ENCODE data around the gene PUS1.
"Not testable (repeated sequence)": the region's sequence is repeated elsewhere in the genome, so short reads cannot be mapped to it uniquely, and the experiment has no call there.

PUS1 gene

GRCh38 chr12:131965073-131965472, 36.0 kb downstream of the PUS1 start:
- DNase-seq = no peak

- no peak for DNase-seq
Observed at GRCh38 chr12:131971226-131971625, 42.1 kb downstream of the PUS1 start.

DNA sequence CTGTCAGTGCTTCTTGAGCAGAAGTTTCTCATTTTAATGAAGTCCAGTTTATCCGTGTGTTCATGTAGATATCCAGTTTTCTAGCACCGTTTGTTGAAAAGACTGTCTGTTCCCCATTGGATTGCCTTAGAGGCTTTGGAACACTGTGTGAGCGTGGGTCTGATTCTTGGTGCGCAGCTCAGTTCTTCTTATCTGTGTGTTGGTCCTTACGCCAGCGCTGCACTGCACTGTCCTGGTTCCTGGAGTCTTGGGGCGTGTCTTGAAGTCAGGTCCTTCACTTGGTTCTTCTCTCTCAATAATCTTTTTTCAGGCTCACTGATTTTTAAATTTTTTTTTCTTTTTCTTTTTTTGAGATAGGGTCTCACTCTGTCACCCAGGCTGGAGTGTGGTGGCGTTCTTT, 46.2 kb downstream of the PUS1 start:
- no peak for DNase-seq

DNA sequence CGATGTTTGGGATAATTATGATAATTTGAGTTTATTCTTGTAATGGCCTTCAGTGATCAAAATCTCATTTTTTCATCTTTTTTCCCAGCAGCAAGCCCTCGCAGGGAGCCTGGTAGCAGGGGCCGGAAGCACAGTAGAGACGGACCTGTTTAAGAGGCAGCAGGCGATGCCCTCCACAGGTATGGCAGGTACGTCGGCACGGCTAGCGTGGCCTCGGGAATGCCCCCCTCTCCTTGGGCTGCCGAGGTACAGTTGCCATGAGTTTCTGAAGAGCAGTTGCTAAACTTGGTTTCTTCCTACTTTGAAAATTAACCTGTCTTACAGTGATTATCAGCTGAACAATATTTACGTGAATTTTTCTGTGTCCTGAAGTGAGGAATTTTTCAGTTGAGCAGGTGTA, 50.5 kb downstream of the PUS1 start:
- no peak for DNase-seq

DNA sequence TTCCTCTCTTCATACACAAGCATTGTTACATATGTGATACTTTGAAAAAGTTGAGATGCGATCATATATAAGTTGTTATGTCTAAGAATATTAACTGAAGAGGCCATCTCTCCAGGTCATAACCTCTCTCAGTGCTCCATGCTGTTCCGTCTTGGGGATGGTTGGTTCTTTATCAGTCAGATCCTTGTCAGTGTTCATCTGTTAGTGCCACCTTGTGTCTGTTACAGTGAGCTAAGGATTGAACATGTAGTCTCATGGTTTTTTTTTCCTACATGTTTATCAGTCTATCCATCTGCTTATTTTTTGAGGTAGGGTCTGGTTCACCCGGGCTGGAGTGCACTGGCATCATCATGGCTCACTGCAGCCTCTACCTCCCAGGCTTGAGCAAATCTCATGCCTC, 51.2 kb downstream of the PUS1 start:
- no peak for DNase-seq

GRCh38 chr12:131981388-131981787, 52.3 kb downstream of the PUS1 start:
- DNase-seq = no peak

DNA sequence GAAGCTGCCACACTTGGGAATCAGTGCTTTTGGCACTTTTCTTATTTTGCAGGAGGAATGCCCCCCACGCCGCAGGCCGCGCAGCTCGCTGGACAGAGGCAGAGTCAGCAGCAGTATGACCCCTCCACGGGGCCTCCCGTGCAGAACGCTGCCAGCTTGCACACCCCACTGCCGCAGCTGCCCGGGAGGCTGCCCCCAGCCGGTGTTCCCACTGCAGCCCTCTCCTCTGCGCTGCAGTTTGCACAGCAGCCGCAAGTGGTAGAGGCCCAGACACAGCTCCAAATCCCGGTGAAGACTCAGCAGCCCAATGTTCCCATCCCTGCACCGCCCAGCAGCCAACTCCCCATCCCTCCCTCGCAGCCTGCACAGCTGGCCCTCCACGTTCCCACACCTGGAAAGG, 53.0 kb downstream of the PUS1 start:
- no peak for DNase-seq

- DNase-seq = no peak
Observed at GRCh38 chr12:131983026-131983425, 54.0 kb downstream of the PUS1 start.

DNA sequence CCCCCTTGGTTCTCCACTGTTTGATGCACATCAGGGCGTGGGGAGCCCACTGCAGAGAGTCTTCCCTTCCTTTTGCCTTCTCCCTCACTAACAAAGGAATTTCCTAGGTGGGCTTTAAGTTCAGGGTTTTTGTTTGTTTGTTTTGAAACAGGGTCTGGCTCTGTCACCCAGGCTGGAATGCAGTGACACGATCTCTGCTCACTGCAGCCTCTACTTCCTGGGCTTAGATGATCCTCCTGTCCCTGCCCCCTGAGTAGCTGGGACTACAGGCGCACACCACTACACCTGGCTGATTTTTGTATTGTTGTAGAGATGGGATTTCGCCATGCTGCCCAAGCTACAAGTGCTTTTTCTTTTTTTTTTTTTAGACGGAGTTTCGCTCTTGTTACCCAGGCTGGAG, 54.5 kb downstream of the PUS1 start:
- no peak for DNase-seq

DNA sequence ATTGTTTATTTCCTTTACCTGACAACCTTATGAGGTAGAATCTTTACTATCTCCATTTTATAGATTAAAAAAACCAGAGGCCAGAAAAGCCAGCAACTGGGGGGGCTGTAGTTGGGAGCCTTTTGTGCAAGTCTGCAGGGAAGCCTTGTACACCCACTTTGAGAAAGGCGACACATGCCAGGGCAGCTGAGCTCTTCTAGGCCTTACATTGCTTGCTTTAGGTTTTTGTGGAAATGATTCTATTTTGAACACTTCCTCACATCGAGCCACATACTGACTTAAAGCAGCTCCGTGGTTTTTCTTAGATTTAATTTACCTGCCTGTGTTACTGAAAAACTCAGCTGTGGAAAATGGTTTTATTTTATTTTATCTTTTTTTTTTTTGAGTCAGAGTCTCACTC, 55.3 kb downstream of the PUS1 start:
- DNase-seq = no peak

DNA sequence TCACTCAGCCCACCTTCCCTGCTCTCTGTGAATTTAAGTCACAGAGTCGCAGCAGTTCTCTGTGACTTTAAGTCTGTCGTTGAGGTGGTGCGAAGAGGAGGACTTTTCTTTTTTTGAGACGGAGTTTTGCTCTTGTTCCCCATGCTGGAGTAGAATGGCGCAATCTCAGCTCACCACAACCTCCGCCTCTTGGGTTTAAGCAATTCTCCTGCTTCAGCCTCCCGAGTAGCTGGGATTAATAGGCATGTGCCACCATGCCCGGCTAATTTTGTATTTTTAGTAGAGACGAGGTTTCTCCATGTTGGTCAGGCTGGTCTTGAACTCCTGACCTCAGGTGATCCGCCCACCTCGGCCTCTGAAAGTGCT, 56.4 kb downstream of the PUS1 start:
- not testable (repeated sequence) for DNase-seq

GRCh38 chr12:131986361-131986760, 57.3 kb downstream of the PUS1 start:
- no peak for DNase-seq

DNA sequence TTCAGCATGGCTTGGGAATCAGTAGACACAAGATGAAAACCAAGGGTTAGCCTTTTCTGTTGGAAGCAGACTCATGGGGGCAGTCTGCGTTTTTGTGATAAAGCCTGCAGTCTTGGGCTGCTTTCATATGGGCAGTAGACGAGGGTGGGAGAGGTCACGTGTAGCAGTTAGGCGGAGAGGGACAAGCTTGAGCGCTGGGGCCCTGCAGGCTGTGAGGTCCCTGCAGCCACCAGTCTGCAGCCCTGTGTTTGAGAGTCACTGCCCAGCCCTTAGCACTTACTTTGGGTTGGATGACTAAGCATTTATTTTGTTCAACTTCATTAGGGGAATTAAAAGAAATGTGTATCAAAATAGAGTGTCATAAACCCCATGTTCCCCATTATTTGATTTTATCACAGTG, 57.8 kb downstream of the PUS1 start:
- no peak for DNase-seq

GRCh38 chr12:131987552-131987951, 58.5 kb downstream of the PUS1 start:
- no peak for DNase-seq

DNA sequence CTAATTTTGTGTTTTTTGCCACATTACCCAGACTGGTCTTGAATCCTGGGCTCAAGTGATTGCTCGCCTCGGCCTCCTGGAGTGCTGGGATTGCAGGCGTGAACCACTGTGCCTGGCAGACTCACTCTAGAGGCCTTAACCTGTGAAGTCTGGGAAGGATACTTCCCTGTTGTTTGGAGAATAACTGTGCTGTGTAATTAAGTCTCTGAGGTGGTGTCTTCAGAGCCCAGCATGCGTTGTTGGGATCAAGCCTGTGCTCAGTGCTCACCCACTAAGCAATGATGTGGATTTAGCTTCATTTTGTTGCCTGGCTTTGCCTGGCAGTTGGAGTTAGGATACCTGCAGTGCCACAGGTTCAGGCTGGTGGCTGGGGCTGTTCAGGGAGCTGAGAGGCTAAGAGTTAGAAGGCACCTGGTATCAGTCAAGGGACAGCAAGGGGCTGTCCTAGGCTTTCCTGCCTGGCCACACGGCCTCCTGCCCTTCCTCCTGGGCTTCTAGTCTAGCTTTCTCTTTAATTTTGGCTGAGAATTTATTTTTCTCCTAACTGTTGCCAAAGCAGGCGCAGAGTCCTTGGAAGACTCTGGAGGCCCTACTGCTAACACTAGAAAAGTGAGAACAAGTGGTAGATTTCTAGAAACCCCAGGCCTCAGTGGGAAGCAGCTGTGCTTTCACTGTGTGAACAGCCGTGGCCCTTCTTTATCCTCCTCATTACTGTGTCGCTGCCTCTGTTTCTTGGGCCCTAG, 59.1 kb downstream of the PUS1 start:
- no peak for DNase-seq

- no peak for DNase-seq
Observed at GRCh38 chr12:131989021-131989420, 59.9 kb downstream of the PUS1 start.

GRCh38 chr12:131990066-131990979, 61.2 kb downstream of the PUS1 start:
- no peak for DNase-seq

- DNase-seq = no peak
Observed at GRCh38 chr12:131990980-131991305, 61.9 kb downstream of the PUS1 start.

GRCh38 chr12:131991816-131992430, 62.8 kb downstream of the PUS1 start:
- DNase-seq = no peak

- no peak for DNase-seq
Observed at GRCh38 chr12:131994589-131994988, 65.5 kb downstream of the PUS1 start.

Data from activated naive CD4-positive, alpha-beta T cell treated with anti-CD3 and anti-CD28 coated beads, Interleukin-2, amount 50 U/mL, for 16 hours (primary cell).